Pancreas (tissue), 10 donors: ENCODE measurements around the gene RBM19. TPM values are rescaled to one million over a fixed set of nuclear protein-coding genes. Genes with fewer than 3 reads are reported as not detected.

ENCODE experiments used
- ATAC-seq, 4 donors: fragments of 200-7000 bp; cut with Tn5 transposase; one replicate each; pipeline versions ENCODE4 v1.8.0 to v1.9.1; 2020; ENCODE audit warnings: mild to moderate bottlenecking in 4 of 4, moderate library complexity in 4 of 4
- DNase-seq, 6 donors: peaks; one replicate each; pipeline ENCODE4 v3.0.0-alpha.2; 2020
- FAIRE-seq: peaks from 2 replicates; lab custom pipeline; 2012; peaks lifted over from hg19 to GRCh38; lab: Jason Lieb, UNC
- H3K27ac ChIP-seq, 4 donors: fragments of 200-600 bp; sonication (generic); 1 replicate in 3 of 4; 2 replicates in 1 of 4; pipeline versions ENCODE4 v1.5.0 to v1.8.0; 2020
- H3K27me3 ChIP-seq, 4 donors: fragments of 200-600 bp; one replicate each; pipeline ENCODE4 v1.8.0; 2021
- H3K36me3 ChIP-seq, 3 donors: fragments of 200-600 bp; sonication (generic) in 1 of 3; one replicate each; pipeline versions ENCODE4 v1.5.0 to v1.8.0; 2020 to 2021
- H3K4me1 ChIP-seq, 3 donors: fragments of 200-600 bp; one replicate each; pipeline ENCODE4 v1.8.0; 2021
- H3K4me3 ChIP-seq, 4 donors: fragments of 200-600 bp; sonication (generic) in 2 of 4; one replicate each; pipeline versions ENCODE4 v1.5.0 to v1.8.0; 2020 to 2021
- H3K9me3 ChIP-seq, 4 donors: fragments of 200-600 bp; one replicate each; pipeline ENCODE4 v1.8.0; 2021
- WGBS, 2 donors: extraction: QIAGEN DNeasy Blood & Tissue Kit; methylation state at CpG; one replicate each; pipeline ENCODE4 v1.1.7; 2013; 5-methylcytosine and 5-hydroxymethylcytosine counted together
- intact Hi-C, 3 donors: fragments of 100-400 bp; cut with DNase I; formaldehyde crosslinking; loops; one replicate each; pipeline versions ENCODE4 v1.11.1 to v1.14.2; 2022
- polyA plus RNA-seq, 2 donors: library from polyadenylated mRNA; stranded (reverse); fragments of 200-250 nt; gene quantifications; one replicate each; pipeline ENCODE4 v1.2.3, GENCODE V29; 2013
- total RNA-seq, 6 donors: library from RNA; stranded (reverse); fragmentation: NEBNext Ultra II Directional in 4 of 6; extraction: Animal tissue kit (Norgen Biotek cat#: 25700) in 4 of 6; gene quantifications; one replicate each; pipeline versions ENCODE4 v1.2.1 to v1.2.4, GENCODE V29; 2021 to 2023
- TF ChIP-seq, protein P1 (sequence below), 4 donors: fragments of 200-600 bp; sonication (generic) in 3 of 4; IDR thresholded peaks; one replicate each; pipeline versions ENCODE4 v1.5.0 to v1.8.0; 2021; ENCODE audit warnings: antibody characterized with exemption in 4 of 4
- donor health status: healthy with polysubstance abuse.
- donor health status: DM: no; HTN: no; CAD: no; lungs with moderate emphysema.
- donor health status: DM: no; HTN: no; CAD: no.
- donor health status: control.
- donor health status: control.
- donor health status: Bipolar disorder and iron deficiency.
- donor health status: DM: yes; HTN: yes; CAD: no.
- donor health status: DM: no; HTN: no; CAD: no.
- donor health status: DM: no; HTN: no; CAD: no.
- donor health status: DM: yes; HTN: yes; CAD: no.

The RBM19 gene
- total and polyA plus RNA-seq, 8 donors: 13.9 to 32.2 (median 15.8) TPM

DNA sequence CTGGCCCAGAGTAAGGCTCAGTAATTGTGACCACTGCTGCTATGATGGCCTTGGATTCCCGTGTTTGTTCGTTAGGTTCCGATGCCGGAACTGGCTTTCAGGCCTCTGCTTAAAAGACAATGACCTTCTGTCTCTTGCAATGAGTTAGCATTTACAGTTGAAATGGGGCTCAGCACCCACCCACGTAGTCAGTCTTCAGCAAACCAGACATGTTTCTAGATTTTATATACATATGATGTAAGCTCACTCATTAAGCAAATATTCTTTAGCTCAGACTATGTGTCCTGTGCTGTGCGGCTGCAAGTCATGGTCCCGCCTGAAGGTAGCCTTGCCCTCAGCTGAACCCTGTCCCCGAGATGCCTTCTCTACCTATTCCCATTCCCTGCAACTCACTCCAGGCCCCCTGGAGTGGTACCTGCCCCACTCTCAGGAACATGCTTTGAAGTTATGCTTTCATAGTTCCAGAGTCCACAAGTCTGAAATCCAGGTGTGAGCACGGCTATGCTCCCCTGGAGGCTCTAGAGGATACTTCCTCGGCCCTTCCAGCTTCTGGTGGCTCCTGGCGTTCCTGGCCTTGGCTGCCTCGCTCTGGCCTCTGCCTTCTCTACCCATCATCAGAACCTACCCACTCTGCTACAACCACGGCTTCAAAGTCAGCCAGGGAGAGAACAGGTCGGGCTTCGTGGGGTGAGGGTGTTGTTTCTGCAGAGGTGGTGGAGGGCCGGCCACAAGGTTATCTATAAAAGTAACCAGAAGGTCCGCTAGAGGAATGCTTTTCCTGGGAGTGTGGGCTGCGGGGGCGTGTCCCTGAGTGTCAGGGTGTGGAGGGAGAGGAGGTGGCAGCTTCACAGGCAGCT, 157.8 kb downstream of the RBM19 start:
- Histone ChIP-seq H3K9me3 (no peaks in the 10 kb centered on the region), H3K4me3 (no peak overlapping the region), H3K4me1 (no peaks in the 10 kb centered on the region), H3K36me3 (no peaks in the 10 kb centered on the region), H3K27ac (no peak overlapping the region), H3K27me3 (no peaks in the 10 kb centered on the region)
- ATAC-seq: no peak
- intact Hi-C loops: no loop called here
- 65 to 72% methylated on average over 19 of the region's 19 CpGs for WGBS, 2 donors
- TF ChIP-seq, protein P1, sequence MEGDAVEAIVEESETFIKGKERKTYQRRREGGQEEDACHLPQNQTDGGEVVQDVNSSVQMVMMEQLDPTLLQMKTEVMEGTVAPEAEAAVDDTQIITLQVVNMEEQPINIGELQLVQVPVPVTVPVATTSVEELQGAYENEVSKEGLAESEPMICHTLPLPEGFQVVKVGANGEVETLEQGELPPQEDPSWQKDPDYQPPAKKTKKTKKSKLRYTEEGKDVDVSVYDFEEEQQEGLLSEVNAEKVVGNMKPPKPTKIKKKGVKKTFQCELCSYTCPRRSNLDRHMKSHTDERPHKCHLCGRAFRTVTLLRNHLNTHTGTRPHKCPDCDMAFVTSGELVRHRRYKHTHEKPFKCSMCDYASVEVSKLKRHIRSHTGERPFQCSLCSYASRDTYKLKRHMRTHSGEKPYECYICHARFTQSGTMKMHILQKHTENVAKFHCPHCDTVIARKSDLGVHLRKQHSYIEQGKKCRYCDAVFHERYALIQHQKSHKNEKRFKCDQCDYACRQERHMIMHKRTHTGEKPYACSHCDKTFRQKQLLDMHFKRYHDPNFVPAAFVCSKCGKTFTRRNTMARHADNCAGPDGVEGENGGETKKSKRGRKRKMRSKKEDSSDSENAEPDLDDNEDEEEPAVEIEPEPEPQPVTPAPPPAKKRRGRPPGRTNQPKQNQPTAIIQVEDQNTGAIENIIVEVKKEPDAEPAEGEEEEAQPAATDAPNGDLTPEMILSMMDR (IDR thresholded peaks at IDR 0.05): no peak
- no peak for FAIRE-seq
- DNase-seq: peak in 1 of 6 donors; percentile 45

DNA sequence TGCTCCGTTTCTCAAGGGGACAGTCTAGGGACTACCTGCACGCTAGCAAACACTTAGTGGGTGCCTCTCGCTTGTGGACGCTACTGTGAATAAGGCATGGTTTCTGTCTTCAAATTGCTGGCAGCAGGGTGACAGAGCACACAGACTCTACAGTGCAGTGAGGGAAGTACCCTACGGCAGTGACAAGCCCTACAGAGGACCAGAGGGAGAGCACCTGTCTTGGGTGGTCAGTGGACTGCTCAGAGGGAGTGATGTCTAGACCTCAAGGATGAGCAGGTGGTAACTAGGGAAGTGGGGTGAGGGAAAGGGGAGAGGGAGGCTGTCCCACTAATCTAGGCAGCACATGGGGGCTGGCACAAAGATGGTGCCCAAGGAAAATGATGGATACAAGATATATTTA, 160.5 kb downstream of the RBM19 start:
- Histone ChIP-seq H3K27me3 (no peaks in the 10 kb centered on the region), H3K4me1 (no peaks in the 10 kb centered on the region), H3K36me3 (no peaks in the 10 kb centered on the region), H3K9me3 (no peaks in the 10 kb centered on the region), H3K27ac (no peak overlapping the region), H3K4me3 (no peak overlapping the region)
- no peak for ATAC-seq
- 88 to 94% methylated on average over 5 of the region's 5 CpGs for WGBS, 2 donors
- FAIRE-seq: no peak
- DNase-seq: no peak
- intact Hi-C loops: no loop called here
- TF ChIP-seq, protein P1 (IDR thresholded peaks at IDR 0.05): no peak

DNA sequence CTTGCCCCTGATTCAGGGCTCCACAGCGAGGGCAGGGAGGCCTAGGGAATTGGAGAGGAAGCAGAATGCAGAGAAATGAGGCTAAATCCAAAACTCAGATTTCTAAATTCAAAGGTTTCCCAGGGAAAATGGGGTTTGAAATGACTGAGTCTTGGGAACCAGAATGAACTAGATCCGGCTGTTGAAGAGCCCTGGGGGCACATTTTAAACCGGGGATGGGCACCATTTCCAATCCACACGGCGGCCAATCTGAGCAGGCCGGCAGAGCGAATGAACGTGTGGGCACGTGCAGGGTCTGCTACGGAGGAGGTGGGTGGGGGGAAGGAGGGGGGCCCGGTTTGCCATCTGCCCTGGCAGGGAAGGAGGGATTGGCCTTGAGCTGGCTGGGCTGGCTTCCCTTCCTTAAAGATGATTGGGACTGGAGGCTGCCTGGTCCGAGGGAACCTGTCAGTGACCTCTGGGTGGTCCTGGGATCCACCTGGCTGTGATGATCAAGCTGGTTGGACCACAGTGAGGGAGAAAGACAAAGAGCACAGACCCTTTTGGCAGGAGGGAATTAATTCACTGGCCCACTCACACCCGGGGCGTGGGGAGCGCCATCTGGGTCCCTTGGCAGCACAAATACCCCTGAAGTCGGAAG, 161.0 kb downstream of the RBM19 start:
- FAIRE-seq: no peak
- TF ChIP-seq, protein P1 (IDR thresholded peaks at IDR 0.05): no peak
- Histone ChIP-seq H3K27ac (no peak overlapping the region), H3K4me1 (no peaks in the 10 kb centered on the region), H3K27me3 (no peaks in the 10 kb centered on the region), H3K4me3 (no peak overlapping the region), H3K36me3 (no peaks in the 10 kb centered on the region), H3K9me3 (no peaks in the 10 kb centered on the region)
- DNase-seq: peak in 1 of 6 donors; percentile 35
- no peak for ATAC-seq
- intact Hi-C loops: no loop called here
- WGBS, 2 donors: 73 to 77% methylated on average over 16 of the region's 16 CpGs

DNA sequence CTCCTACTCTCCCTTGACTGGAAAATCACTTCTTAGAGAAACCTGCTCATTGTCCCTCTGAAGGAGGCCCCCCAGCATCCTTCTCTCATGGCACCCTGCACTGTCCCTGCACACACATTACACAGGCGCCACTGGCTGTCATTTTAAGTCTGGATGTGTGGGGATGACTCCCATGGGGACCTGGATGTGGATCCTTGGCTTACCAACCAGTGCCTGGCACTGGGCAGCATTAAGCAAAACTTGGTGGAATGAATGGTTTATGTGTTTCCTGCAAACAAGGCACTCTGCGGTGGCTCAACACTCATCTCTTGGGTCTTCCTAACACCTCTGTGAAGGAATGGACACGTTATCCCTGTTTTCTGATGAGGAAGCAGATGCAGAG, 162.4 kb downstream of the RBM19 start:
- FAIRE-seq (no peak), ATAC-seq (no peak), DNase-seq (no peak)
- H3K4me1 ChIP-seq: no peaks in the 10 kb centered on the region
- no peaks in the 10 kb centered on the region for H3K36me3 ChIP-seq
- no peaks in the 10 kb centered on the region for H3K27me3 ChIP-seq
- intact Hi-C loops: no loop called here
- TF ChIP-seq, protein P1 (IDR thresholded peaks at IDR 0.05): no peak
- H3K4me3 ChIP-seq: no peak overlapping the region
- H3K9me3 ChIP-seq: no peaks in the 10 kb centered on the region
- no peak overlapping the region for H3K27ac ChIP-seq
- 68 to 89% methylated on average over 3 of the region's 3 CpGs for WGBS, 2 donors
